ENCODE results near the gene PNKD.

PNKD gene

GRCh38 chr2:218269900-218270720, at the start of gene PNKD, which contains the start of gene AAMP:
PNKD (plus strand) TSS chr2:218270519; CDS start chr2:218270536, 17 bp downstream.
AAMP (minus strand) TSS chr2:218270137; CDS start chr2:218270086, 51 bp downstream.
- TF ChIP-seq GATA2 (IDR thresholded peaks at IDR 0.05; ENCODE audit: low read depth, low read length) (no peak), GATA3 (IDR thresholded peaks at IDR 0.05; ENCODE audit: low read depth, low read length) (no peak)

DNA sequence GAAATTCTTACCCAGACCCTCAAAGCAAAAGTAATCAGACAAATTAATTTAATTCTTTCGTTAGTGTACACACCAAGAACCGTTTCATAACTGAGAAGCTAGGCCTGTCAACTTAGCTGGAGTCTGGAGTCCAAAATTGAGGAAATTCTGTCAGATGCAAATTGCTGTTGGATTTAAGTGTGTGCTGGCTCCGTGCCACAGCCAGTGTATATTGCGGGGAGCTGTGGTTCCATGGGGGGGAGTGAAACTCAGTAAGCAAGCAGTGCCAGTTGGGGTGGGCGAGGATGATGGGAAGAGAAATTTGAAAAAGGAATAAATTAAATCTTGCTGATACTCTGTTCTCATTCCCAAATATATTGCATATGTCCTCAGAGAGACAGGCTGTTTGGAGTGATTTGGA, 49.3 kb upstream of the PNKD start:
- no peak for TF ChIP-seq GATA3 (IDR thresholded peaks at IDR 0.05; ENCODE audit: low read depth, low read length)
- no peak for TF ChIP-seq GATA2 (IDR thresholded peaks at IDR 0.05; ENCODE audit: low read depth, low read length)

DNA sequence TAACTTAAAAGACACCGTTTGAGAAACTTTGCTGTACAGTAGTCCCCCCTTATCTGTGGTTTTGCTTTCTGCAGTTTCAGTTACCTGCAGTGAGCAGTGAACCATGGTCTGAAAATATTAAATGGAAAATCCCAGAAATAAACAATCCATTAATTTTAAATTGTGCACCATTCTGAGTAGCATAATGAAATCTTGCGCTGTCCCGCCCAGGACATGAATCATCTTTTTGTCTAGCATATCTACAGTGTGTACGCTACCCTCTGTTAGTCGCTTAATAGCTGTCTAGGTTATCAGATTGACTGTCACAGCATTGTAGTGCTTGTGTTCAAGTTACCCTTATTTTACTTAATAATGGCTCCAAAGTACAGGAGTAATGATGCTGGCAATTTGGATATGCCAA, 47.3 kb upstream of the PNKD start:
- no peak for TF ChIP-seq GATA2 (IDR thresholded peaks at IDR 0.05; ENCODE audit: low read depth, low read length)

DNA sequence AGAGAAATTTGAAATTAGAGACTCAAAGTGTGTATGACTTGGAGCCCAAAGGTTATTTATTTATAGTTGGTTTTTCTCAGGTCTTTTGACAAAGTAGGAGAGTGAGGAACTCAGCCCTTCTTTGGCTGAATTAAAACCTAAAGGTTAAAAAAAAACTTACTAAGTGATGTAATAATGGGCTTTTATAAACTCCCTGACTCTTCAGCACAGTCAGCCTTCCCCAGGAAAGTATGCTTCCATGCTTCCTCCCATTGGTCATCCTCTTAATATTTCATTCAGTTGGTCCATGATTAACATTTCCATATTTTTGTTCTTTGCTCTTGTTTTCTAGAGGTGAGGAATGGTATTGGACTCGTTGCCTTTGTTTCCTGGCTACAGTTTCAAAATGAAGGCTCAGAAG, 46.1 kb upstream of the PNKD start:
- TF ChIP-seq GATA2 (IDR thresholded peaks at IDR 0.05; ENCODE audit: low read depth, low read length) (no peak), GATA3 (IDR thresholded peaks at IDR 0.05; ENCODE audit: low read depth, low read length) (no peak)

GRCh38 chr2:218226903-218227302, 43.4 kb upstream of the PNKD start:
- TF ChIP-seq GATA3 (IDR thresholded peaks at IDR 0.05; ENCODE audit: low read depth, low read length) (no peak), GATA2 (IDR thresholded peaks at IDR 0.05; ENCODE audit: low read depth, low read length) (no peak)

DNA sequence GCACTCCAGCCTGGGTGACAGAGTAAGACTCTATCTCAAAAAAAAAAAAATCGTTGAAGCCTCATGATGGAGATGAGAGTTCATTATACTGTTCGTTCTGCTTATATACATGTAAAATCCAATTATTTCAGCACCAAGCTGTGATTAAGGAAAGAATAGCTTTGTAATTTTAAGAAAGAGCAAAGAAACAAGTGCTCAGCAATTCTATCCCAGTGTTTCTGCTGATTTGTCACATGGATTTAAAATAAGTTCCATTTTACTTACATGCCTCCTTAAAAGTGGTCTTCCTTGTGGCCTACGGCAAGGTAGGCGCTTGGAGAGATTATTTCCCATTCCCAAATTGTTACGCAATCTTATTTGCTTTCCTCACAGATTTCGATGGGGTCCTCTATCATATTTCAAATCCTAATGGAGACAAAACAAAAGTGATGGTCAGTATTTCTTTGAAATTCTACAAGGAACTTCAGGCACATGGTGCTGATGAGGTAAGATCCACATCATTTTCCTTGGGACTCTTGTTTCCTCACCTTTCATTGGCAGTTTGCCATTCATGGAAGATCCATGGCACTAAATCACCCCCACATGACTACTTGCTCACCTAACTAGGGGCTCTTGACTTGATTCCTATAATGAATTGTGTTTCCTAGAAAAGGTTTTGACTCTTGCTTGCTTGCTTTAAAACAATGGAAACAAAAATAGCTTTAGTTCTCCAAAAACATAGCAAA, 41.8 kb upstream of the PNKD start:
- no peak for TF ChIP-seq GATA3 (IDR thresholded peaks at IDR 0.05; ENCODE audit: low read depth, low read length)
- TF ChIP-seq GATA2 (IDR thresholded peaks at IDR 0.05; ENCODE audit: low read depth, low read length) = no peak

DNA sequence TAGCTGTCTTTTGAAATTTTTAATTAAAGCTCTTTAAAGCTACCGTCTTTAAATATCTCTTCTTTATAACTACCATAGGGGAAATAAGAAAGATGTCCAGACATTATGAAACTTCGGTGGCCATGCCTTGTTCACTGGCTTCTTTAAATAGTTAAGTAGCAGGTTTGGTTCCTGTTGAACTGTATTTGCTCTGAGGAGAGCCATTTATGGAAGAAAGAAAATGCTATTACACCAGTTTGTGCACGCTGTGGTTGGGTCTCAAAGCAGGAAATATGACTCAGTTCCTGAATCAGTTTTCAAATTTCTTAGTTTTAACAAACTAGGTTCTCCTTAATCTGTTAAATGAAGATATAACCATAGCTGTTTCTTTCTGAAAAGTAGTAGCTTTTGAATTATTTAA, 41.1 kb upstream of the PNKD start:
- TF ChIP-seq GATA3 (IDR thresholded peaks at IDR 0.05; ENCODE audit: low read depth, low read length) (no peak), GATA2 (IDR thresholded peaks at IDR 0.05; ENCODE audit: low read depth, low read length) (no peak)

GRCh38 chr2:218229851-218230250, 40.5 kb upstream of the PNKD start:
- TF ChIP-seq GATA3 (IDR thresholded peaks at IDR 0.05; ENCODE audit: low read depth, low read length) = no peak
- no peak for TF ChIP-seq GATA2 (IDR thresholded peaks at IDR 0.05; ENCODE audit: low read depth, low read length)

DNA sequence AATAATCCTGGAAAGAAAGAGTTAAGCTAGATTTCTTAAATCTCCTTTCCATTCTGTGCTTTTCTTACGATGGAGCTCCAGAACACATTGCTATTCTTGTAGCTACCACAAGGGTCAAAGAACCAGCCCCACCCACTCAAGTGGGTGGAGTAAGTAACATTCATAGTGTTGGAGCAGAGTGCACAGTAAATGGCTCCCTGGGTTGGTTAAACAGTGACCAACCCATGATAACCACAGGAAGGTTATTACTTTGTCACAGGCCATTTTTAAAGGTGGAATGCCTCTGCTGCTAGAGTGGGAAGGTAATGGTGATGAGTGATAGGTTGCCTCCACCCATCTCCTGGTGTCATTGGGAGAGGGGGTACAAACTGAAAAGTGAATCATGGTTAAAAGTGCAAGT, 39.4 kb upstream of the PNKD start:
- TF ChIP-seq GATA2 (IDR thresholded peaks at IDR 0.05; ENCODE audit: low read depth, low read length) (no peak), GATA3 (IDR thresholded peaks at IDR 0.05; ENCODE audit: low read depth, low read length) (no peak)

GRCh38 chr2:218233543-218233942, 36.8 kb upstream of the PNKD start:
- no peak for TF ChIP-seq GATA2 (IDR thresholded peaks at IDR 0.05; ENCODE audit: low read depth, low read length)
- TF ChIP-seq GATA3 (IDR thresholded peaks at IDR 0.05; ENCODE audit: low read depth, low read length) = no peak

DNA sequence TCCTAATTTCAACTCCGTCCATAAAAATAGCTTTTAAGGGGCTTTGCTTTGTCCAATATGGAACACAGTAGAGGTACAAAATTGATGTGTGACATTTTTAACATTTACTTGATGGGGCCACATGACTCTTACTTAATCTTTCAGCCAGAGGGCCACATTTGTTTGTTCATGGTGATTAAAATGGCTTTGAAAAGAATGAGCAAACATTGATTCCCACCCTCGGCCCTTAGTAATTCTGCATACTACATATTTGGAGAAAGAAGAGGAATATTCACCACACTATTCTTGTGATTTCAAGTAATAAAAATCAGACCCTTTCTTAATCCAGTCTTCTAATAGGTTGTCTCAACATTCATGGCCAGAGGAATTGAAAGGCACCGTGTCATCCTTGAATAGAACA, 35.8 kb upstream of the PNKD start:
- TF ChIP-seq GATA2 (IDR thresholded peaks at IDR 0.05; ENCODE audit: low read depth, low read length) = no peak
- TF ChIP-seq GATA3 (IDR thresholded peaks at IDR 0.05; ENCODE audit: low read depth, low read length) = no peak

- TF ChIP-seq GATA2 (IDR thresholded peaks at IDR 0.05; ENCODE audit: low read depth, low read length) = no peak
- no peak for TF ChIP-seq GATA3 (IDR thresholded peaks at IDR 0.05; ENCODE audit: low read depth, low read length)
Measured at GRCh38 chr2:218235017-218235416, 35.3 kb upstream of the PNKD start.

DNA sequence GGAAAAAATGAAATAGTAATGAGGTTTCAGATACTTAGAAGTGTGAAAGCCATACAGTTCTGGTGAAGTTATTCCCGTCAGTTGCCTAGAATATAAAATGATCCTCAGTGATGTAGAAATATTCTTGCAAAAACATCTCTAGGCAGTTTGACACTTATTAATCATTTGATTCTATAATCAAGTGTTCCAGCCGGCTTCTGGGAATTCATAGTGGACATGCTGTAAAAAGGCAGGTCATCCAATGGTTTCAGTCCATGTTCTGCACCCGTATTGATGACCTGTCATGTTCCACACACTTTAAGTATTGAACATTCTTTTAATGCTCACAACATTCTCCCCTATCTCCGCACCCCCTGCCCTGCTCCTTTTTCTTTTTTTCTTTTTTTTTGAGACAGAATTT, 33.5 kb upstream of the PNKD start:
- TF ChIP-seq GATA3 (IDR thresholded peaks at IDR 0.05; ENCODE audit: low read depth, low read length) (no peak), GATA2 (IDR thresholded peaks at IDR 0.05; ENCODE audit: low read depth, low read length) (no peak)

GRCh38 chr2:218238887-218239286, 31.4 kb upstream of the PNKD start:
- TF ChIP-seq GATA3 (IDR thresholded peaks at IDR 0.05; ENCODE audit: low read depth, low read length) = no peak

DNA sequence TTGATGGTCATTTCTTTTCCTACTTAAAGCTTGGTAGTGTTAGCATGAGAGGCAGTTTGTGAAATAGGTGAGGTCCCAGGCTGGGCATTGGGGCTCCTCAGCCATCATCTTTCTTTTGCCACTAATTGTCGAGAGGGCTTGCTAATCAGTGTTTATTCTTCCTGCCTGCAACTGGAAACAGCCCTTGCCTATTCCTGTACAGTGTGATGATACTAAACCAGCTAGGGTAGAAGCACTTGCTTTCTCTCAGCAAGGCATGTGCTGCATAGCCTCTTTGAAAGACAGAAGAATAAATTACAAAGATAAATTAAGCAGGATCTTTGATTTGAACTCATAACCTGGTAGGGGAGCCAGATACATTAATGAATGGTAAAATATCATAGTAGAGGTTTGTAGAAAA, 26.1 kb upstream of the PNKD start:
- TF ChIP-seq GATA2 (IDR thresholded peaks at IDR 0.05; ENCODE audit: low read depth, low read length) = no peak
- TF ChIP-seq GATA3 (IDR thresholded peaks at IDR 0.05; ENCODE audit: low read depth, low read length) = no peak
